AG04449 (cell line): ENCODE measurements around the gene WT1.

Experiments used
- CTCF ChIA-PET: fragments of 350-600 bp; formaldehyde crosslinking; extraction: SDS; loops from one replicate; lab custom pipeline; 2021; ENCODE audit warnings: antibody characterized with exemption; lab: Yijun Ruan, JAX
- POLR2A ChIA-PET: fragments of 400-600, 350-600 bp; formaldehyde crosslinking; extraction: SDS; loops from one replicate; lab custom pipeline; 2020; ENCODE audit warnings: antibody characterized with exemption, inconsistent platforms; lab: Yijun Ruan, JAX
- DNase-seq: peaks from one replicate; pipeline ENCODE4 v3.0.0-alpha.2; 2010; ENCODE audit warnings: low read depth, low spot score
- H3K4me3 ChIP-seq: 2 replicates; pipeline ENCODE4 v1.5.1; 2011; ENCODE audit warnings: low read depth, mild to moderate bottlenecking, control low read depth, low read length
- CTCF ChIP-seq: IDR thresholded peaks from one replicate; pipeline ENCODE4 v1.5.1; 2011; ENCODE audit warnings: mild to moderate bottlenecking, moderate library complexity, low read length, control low read depth, inconsistent platforms; ENCODE audit not compliant: insufficient read depth; ENCODE audit errors: missing control alignments

The WT1 gene

GRCh38 chr11:32366666-32367065, 68.7 kb downstream of the WT1 start:
- TF ChIP-seq CTCF: no peak
- no peak overlapping the region for H3K4me3 ChIP-seq
- ChIA-PET POLR2A (no interaction called here), CTCF (no interaction called here)
- DNase-seq: no peak

- H3K4me3 ChIP-seq: no peak overlapping the region
- ChIA-PET CTCF (no interaction called here), POLR2A (no interaction called here)
- no peak for DNase-seq
- no peak for TF ChIP-seq CTCF
Observed at GRCh38 chr11:32365192-32365591, 70.1 kb downstream of the WT1 start.

- CTCF ChIA-PET: interaction anchor here (0.9 kb wide), 1 partner anchor 433 kb away, joined by 3 read pairs; no protein-coding TSS in a partner anchor
Observed at GRCh38 chr11:32358729-32359128, 76.6 kb downstream of the WT1 start.

GRCh38 chr11:32353884-32354283, 81.5 kb downstream of the WT1 start:
- CTCF ChIA-PET: no interaction called here
- no peak overlapping the region for H3K4me3 ChIP-seq
- POLR2A ChIA-PET: no interaction called here
- DNase-seq: no peak
- TF ChIP-seq CTCF: no peak

More at GRCh38 chr11:32358729-32359128, 76.6 kb downstream of the WT1 start:
- H3K4me3 ChIP-seq: no peak overlapping the region
- no peak for DNase-seq
- TF ChIP-seq CTCF: no peak
- POLR2A ChIA-PET: no interaction called here

GRCh38 chr11:32348502-32348901, 86.8 kb downstream of the WT1 start:
- DNase-seq: no peak
- POLR2A ChIA-PET: no interaction called here
- CTCF ChIA-PET: interaction anchor here (1.2 to 1.6 kb wide), 2 partner anchors 14 to 25 kb away, joined by 3 read pairs; no protein-coding TSS in a partner anchor
- TF ChIP-seq CTCF: no peak
- no peak overlapping the region for H3K4me3 ChIP-seq

- DNase-seq: no peak
- POLR2A ChIA-PET: no interaction called here
- H3K4me3 ChIP-seq: no peak overlapping the region
- CTCF ChIA-PET: no interaction called here
- TF ChIP-seq CTCF: no peak
Observed at GRCh38 chr11:32344946-32345345, 90.4 kb downstream of the WT1 start.
